H1 (cell line): ENCODE results near the gene PRDM15. TPM values are rescaled to one million over a fixed set of nuclear protein-coding genes. Genes with fewer than 3 reads are reported as not detected.
A peak's percentile ranks its signal among the peaks of the same experiment; 100 is the strongest.

Source experiments
- CTCF ChIA-PET: fragments of 300-600 bp; sonication (Branson Sonifier 250); formaldehyde crosslinking; loops from one replicate; lab custom pipeline; 2021; ENCODE audit not compliant: partially characterized antibody; lab: Charles Lee
- POLR2A ChIA-PET: fragments of 300-600 bp; sonication (Branson Sonifier 250); formaldehyde crosslinking; loops from one replicate; lab custom pipeline; 2021; ENCODE audit warnings: inconsistent platforms; ENCODE audit not compliant: partially characterized antibody; lab: Charles Lee
- DNase-seq, 2 experiments: peaks; one replicate each; pipeline versions ENCODE4 v3.0.0 to v3.0.0-alpha.2; 2010 to 2022; ENCODE audit warnings: low spot score in 2 of 2, low read depth in 1 of 2, mixed read lengths in 1 of 2
- FAIRE-seq: peaks from 2 replicates; lab custom pipeline; 2011; peaks lifted over from hg19 to GRCh38; lab: Jason Lieb, UNC
- H2AFZ ChIP-seq: 2 replicates; pipeline ENCODE4 v1.8.1; 2012; ENCODE audit warnings: low read length, inconsistent platforms
- H2AK5ac ChIP-seq: 2 replicates; pipeline ENCODE4 v1.6.1; 2013; ENCODE audit warnings: low read depth, low read length
- H2BK120ac ChIP-seq: replicated peaks from 2 replicates; pipeline ENCODE3; 2013; ENCODE audit warnings: low read depth, low read length, inconsistent platforms
- H2BK12ac ChIP-seq: 2 replicates; pipeline ENCODE4 v1.6.1; 2013; ENCODE audit warnings: low read depth, low read length
- H2BK15ac ChIP-seq: 2 replicates; pipeline ENCODE4 v1.6.1; 2013; ENCODE audit warnings: low read length
- H2BK20ac ChIP-seq: 2 replicates; pipeline ENCODE4 v1.6.1; 2013; ENCODE audit warnings: low read length
- H2BK5ac ChIP-seq: 2 replicates; pipeline ENCODE4 v1.6.1; 2013; ENCODE audit warnings: low read depth, low read length
- H3K14ac ChIP-seq: 2 replicates; pipeline ENCODE4 v1.6.1; 2013; ENCODE audit warnings: inconsistent platforms; ENCODE audit not compliant: insufficient read length
- H3K18ac ChIP-seq: 2 replicates; pipeline ENCODE4 v1.6.1; 2013; ENCODE audit warnings: low read length; ENCODE audit errors: extremely low read depth
- H3K23ac ChIP-seq: 2 replicates; pipeline ENCODE4 v1.6.1; 2013; ENCODE audit warnings: inconsistent platforms; ENCODE audit not compliant: insufficient read length
- H3K23me2 ChIP-seq: 2 replicates; pipeline ENCODE4 v1.6.1; 2013; ENCODE audit warnings: low read depth, low read length
- H3K27ac ChIP-seq: 2 replicates; pipeline ENCODE4 v1.6.1; 2011; ENCODE audit warnings: low read depth, low read length, inconsistent platforms
- H3K27me3 ChIP-seq, 4 experiments: replicated peaks in 1 of 4; 1 replicate in 1 of 4; 2 replicates in 3 of 4; pipeline versions ENCODE4 v1.6.1 to v1.8.1; 2011 to 2013; ENCODE audit warnings: low read length in 3 of 4, mild to moderate bottlenecking in 3 of 4, inconsistent platforms in 2 of 4, mixed read lengths in 2 of 4, moderate library complexity in 1 of 4; ENCODE audit not compliant: control insufficient read depth in 3 of 4, insufficient read depth in 3 of 4; ENCODE audit errors: extremely low read depth in 1 of 4
- H3K36me3 ChIP-seq, 4 experiments: 2 replicates each; pipeline versions ENCODE4 v1.6.1 to v1.8.1; 2011 to 2013; ENCODE audit warnings: mild to moderate bottlenecking in 4 of 4, low read length in 3 of 4, moderate library complexity in 2 of 4, control low read depth in 1 of 4, inconsistent platforms in 1 of 4; ENCODE audit not compliant: insufficient read depth in 4 of 4, control insufficient read depth in 2 of 4
- H3K4ac ChIP-seq: replicated peaks from 2 replicates; pipeline ENCODE3; 2013; ENCODE audit warnings: low read length, low read depth, mixed read lengths, inconsistent platforms; ENCODE audit not compliant: insufficient read length
- H3K4me1 ChIP-seq, 4 experiments: replicated peaks in 1 of 4; 1 replicate in 1 of 4; 2 replicates in 3 of 4; pipeline versions ENCODE4 v1.6.1 to v1.8.1; 2011 to 2013; ENCODE audit warnings: low read length in 3 of 4, inconsistent platforms in 2 of 4, mixed read lengths in 1 of 4; ENCODE audit not compliant: insufficient read depth in 4 of 4, control insufficient read depth in 3 of 4
- H3K4me2 ChIP-seq, 2 experiments: 2 replicates each; pipeline versions ENCODE4 v1.6.1 to v1.8.1; 2011 to 2013; ENCODE audit warnings: low read depth in 2 of 2, low read length in 2 of 2, control low read depth in 1 of 2, inconsistent platforms in 1 of 2, mild to moderate bottlenecking in 1 of 2; ENCODE audit not compliant: insufficient read depth in 1 of 2
- H3K4me3 ChIP-seq, 4 experiments: fragments of 200-600, 300-600 bp in 1 of 4; sonication (generic), shearing (Covaris generic), sonication (Bioruptor Twin) in 1 of 4; 2 replicates each; pipeline versions ENCODE4 v1.5.1 to v1.8.1; 2011 to 2016; ENCODE audit warnings: low read length in 4 of 4, low read depth in 3 of 4, control low read depth in 2 of 4, inconsistent platforms in 2 of 4, mild to moderate bottlenecking in 2 of 4, mixed read lengths in 1 of 4, moderate library complexity in 1 of 4; ENCODE audit not compliant: insufficient read depth in 2 of 4; ENCODE audit errors: extremely low read depth in 1 of 4
- H3K56ac ChIP-seq: replicated peaks from 2 replicates; pipeline ENCODE3; 2013; ENCODE audit warnings: low read depth, mild to moderate bottlenecking, mixed read lengths, low read length, inconsistent platforms; ENCODE audit not compliant: insufficient read length
- H3K79me1 ChIP-seq: 2 replicates; pipeline ENCODE4 v1.6.1; 2013; ENCODE audit warnings: low read depth, low read length, control low read depth
- H3K79me2 ChIP-seq, 2 experiments: 2 replicates each; pipeline versions ENCODE4 v1.6.1 to v1.8.1; 2012 to 2013; ENCODE audit warnings: low read length in 2 of 2, mild to moderate bottlenecking in 2 of 2, inconsistent platforms in 1 of 2; ENCODE audit not compliant: insufficient read depth in 2 of 2, control insufficient read depth in 1 of 2
- H3K9ac ChIP-seq, 4 experiments: replicated peaks in 1 of 4; 1 replicate in 1 of 4; 2 replicates in 3 of 4; pipeline versions ENCODE4 v1.6.1 to v1.8.1; 2011 to 2013; ENCODE audit warnings: low read depth in 3 of 4, low read length in 3 of 4, control low read depth in 2 of 4, mild to moderate bottlenecking in 2 of 4, moderate library complexity in 2 of 4, inconsistent platforms in 1 of 4; ENCODE audit errors: extremely low read depth in 1 of 4
- H3K9me3 ChIP-seq, 2 experiments: 2 replicates each; pipeline versions ENCODE4 v1.6.1 to v1.8.1; 2012 to 2013; ENCODE audit warnings: mild to moderate bottlenecking in 2 of 2, moderate library complexity in 2 of 2, control low read depth in 1 of 2, inconsistent platforms in 1 of 2, low read depth in 1 of 2, low read length in 1 of 2, mixed read lengths in 1 of 2; ENCODE audit not compliant: insufficient read depth in 2 of 2
- H4K20me1 ChIP-seq, 2 experiments: replicated peaks in 1 of 2; 2 replicates each; pipeline versions ENCODE3 to v1.8.1; 2011 to 2013; ENCODE audit warnings: inconsistent platforms in 2 of 2, low read length in 2 of 2, mild to moderate bottlenecking in 1 of 2; ENCODE audit not compliant: insufficient read depth in 2 of 2, control insufficient read depth in 1 of 2
- H4K5ac ChIP-seq: 2 replicates; pipeline ENCODE4 v1.6.1; 2013; ENCODE audit warnings: low read length, low read depth, mixed read lengths, inconsistent platforms; ENCODE audit not compliant: insufficient read length
- H4K8ac ChIP-seq: 2 replicates; pipeline ENCODE4 v1.8.0; 2013; ENCODE audit warnings: mild to moderate bottlenecking, moderate library complexity, low read length, inconsistent platforms; ENCODE audit not compliant: insufficient read depth; ENCODE audit errors: extremely low read depth
- H4K91ac ChIP-seq: replicated peaks from 2 replicates; pipeline ENCODE3; 2013; ENCODE audit warnings: low read length, mixed read lengths, inconsistent platforms; ENCODE audit not compliant: insufficient read length
- ASH2L ChIP-seq: fragments of 200-600, 300-600 bp; sonication (generic); IDR thresholded peaks from one replicate; pipeline ENCODE4 v1.7.1; 2017; ENCODE audit warnings: low read length
- CTBP2 ChIP-seq: IDR thresholded peaks from 2 replicates; pipeline ENCODE4 v1.7.0; 2011; ENCODE audit warnings: borderline replicate concordance, mild to moderate bottlenecking, moderate library complexity, mixed read lengths, low read length; ENCODE audit not compliant: insufficient read depth, insufficient read length
- EZH2 ChIP-seq: fragments of 200-600 bp; sonication (generic); IDR thresholded peaks from 2 replicates; pipeline ENCODE4 v1.7.1; 2012; ENCODE audit warnings: low read depth, mild to moderate bottlenecking, moderate library complexity, low read length, inconsistent platforms; ENCODE audit not compliant: severe bottlenecking
- GABPA ChIP-seq: IDR thresholded peaks from 2 replicates; pipeline ENCODE4 v1.6.1; 2011; ENCODE audit warnings: mild to moderate bottlenecking, low read length, moderate library complexity, borderline replicate concordance; ENCODE audit not compliant: insufficient read depth
- KDM1A ChIP-seq: fragments of 200-600, 300-600 bp; sonication (generic); IDR thresholded peaks from 2 replicates; pipeline ENCODE4 v1.7.1; 2016; ENCODE audit warnings: mild to moderate bottlenecking, low read length, borderline replicate concordance
- RBBP5 ChIP-seq: IDR thresholded peaks from 2 replicates; pipeline ENCODE4 v1.7.1; 2012; ENCODE audit warnings: low read depth, mild to moderate bottlenecking, inconsistent platforms, low read length, moderate library complexity, borderline replicate concordance
- SRF ChIP-seq: IDR thresholded peaks from 2 replicates; pipeline ENCODE4 v1.6.1; 2011; ENCODE audit warnings: mild to moderate bottlenecking, low read depth, low read length, moderate library complexity
- TEAD4 ChIP-seq: IDR thresholded peaks from 2 replicates; pipeline ENCODE4 v1.6.1; 2012; ENCODE audit warnings: low read depth, low read length, inconsistent platforms, mixed read lengths
- WGBS, 2 experiments: shearing (Covaris generic) in 1 of 2; methylation state at CpG; one replicate each; pipeline versions ENCODE4 v1.1.6 to v1.1.7; 2013 to 2015; ENCODE audit warnings: low lambda C conversion rate in 2 of 2, mixed read lengths in 2 of 2, inconsistent platforms in 1 of 2, low coverage in 1 of 2, missing lambda C conversion rate in 1 of 2; ENCODE audit not compliant: insufficient replicate concordance in 2 of 2, insufficient coverage in 1 of 2, insufficient read length in 1 of 2; ENCODE audit errors: extremely low coverage in 1 of 2, missing lambda C conversion rate in 1 of 2; 5-methylcytosine and 5-hydroxymethylcytosine counted together
- polyA plus RNA-seq, 7 experiments: library from polyadenylated mRNA; depleted of rRNA in 3 of 7; stranded (reverse) in 5 of 7; unstranded in 2 of 7; fragments of >200 nt in 5 of 7; fragments of 200-250 nt in 2 of 7; gene quantifications; 1 replicate in 5 of 7; 2 replicates in 1 of 7; 4 replicates in 1 of 7; pipeline versions ENCODE4 v1.2.1 to v1.2.3, GENCODE V29; 2011 to 2013; ENCODE audit warnings: missing spikeins in 2 of 7, mixed read lengths in 2 of 7
- total RNA-seq: library from RNA; stranded (reverse); fragmentation: NEBNext Ultra II Directional; extraction: Animal tissue kit (Norgen Biotek cat#: 25700); gene quantifications from 2 replicates; pipeline ENCODE4 v1.2.1, GENCODE V29; 2021
- TF ChIP-seq, protein P1 (sequence below): IDR thresholded peaks from 2 replicates; pipeline ENCODE4 v1.6.1; 2011; ENCODE audit warnings: low read depth, mild to moderate bottlenecking, low read length; ENCODE audit not compliant: insufficient read depth

Gene PRDM15
- total and polyA plus RNA-seq, 2 of the 8 experiments (the other 6 are each of a cell fraction or from before 2014, with no cell fraction given), result 9.7 to 10.5 TPM

DNA sequence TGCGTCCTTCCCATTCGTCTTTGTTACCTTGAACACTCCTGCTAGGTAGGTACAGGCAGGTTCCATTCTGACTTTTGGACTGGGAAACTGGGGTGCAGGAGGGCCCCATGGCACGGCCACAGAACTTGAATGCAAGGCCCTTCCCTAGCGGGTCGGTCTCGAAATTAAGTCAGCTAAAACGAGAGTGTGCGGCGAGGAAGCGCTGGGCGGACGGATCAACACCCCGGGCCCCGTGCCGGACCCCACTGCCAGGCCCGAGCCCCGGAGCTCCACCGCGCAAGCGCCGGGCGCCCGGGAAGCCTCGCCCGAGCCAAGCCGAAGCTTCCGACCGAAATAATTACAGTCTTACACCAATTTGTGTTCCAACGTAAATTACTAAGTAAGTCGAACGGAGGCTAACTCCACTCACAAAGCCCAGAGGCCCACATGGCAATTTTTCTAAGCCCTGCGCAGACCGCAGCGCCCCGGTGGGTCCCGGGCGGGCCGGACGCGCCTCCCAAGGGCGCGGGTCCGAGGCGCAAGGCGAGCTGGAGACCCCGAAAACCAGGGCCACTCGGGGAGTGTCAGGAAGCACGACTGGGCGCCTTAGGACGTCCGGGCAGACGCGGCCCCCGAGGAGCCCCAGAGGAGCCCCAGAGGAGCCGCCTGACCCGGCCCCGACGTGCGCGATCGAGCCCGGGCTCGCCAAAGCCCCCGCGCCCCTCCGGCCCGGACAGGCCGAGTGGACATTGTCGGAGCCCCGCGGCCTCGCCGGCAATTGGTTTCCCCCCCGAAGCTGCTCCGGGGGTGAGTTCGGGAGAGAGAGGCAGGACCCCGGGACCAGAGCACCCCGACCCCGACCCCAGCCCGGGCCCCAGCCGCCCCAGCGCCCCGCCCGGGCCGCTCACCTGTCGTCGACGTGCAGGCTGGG, 112.9 kb downstream of the PRDM15 start:
- Histone ChIP-seq H3K79me1 (no peaks in the 10 kb centered on the region), H3K36me3 (no peaks in the 10 kb centered on the region), H3K23ac (no peak overlapping the region), H2BK15ac (no peak overlapping the region; the same call in 1 of the 2 replicates), H3K27ac (no peak overlapping the region), H4K91ac (no peak overlapping the region), H2AK5ac (no peak overlapping the region), H4K8ac (no peak overlapping the region), H3K4ac (no peak overlapping the region), H2BK5ac (no peak overlapping the region; the same call in 1 of the 2 replicates), H3K4me3 (peak overlapping the region; percentile 37 to 73 (median 45)), H3K4me2 (peak overlapping the region; percentile 78 to 94), H3K79me2 (peaks cover 0 to 20% of the 10 kb centered on the region in 2 experiments; a peak in 2 of 4 replicates), H3K4me1 (peaks cover 21 to 47% (median 34%) of the 10 kb centered on the region in 4 experiments), H3K14ac (no peak overlapping the region), H2BK120ac (no peak overlapping the region), H3K23me2 (peaks cover 28% of the 10 kb centered on the region), H2AFZ (no peak overlapping the region), H2BK12ac (no peak overlapping the region), H3K56ac (no peak overlapping the region), H4K20me1 (peaks cover 5 to 10% of the 10 kb centered on the region in 2 experiments), H2BK20ac (peak overlapping the region; percentile 86; the same call in 1 of the 2 replicates), H4K5ac (no peak overlapping the region), H3K18ac (peak overlapping the region; percentile 28; the same call in 1 of the 2 replicates), H3K9ac (peak overlapping the region in 3 of 4 experiments; percentile 20 to 34 (median 24); a peak in 4 of 7 replicates), H3K27me3 (peaks cover 31 to 91% (median 83%) of the 10 kb centered on the region in 4 experiments), H3K9me3 (no peaks in the 10 kb centered on the region)
- WGBS, 2 experiments, result 2% methylated on average over 49 of the region's 88 CpGs; no CpG with 5 or more reads in 1 of the 2 experiments
- ChIA-PET POLR2A (interaction anchor here (1.0 to 3.1 kb wide), 4 partner anchors 11 to 98 kb away, joined by 3 to 10 read pairs (median 4); no protein-coding TSS in a partner anchor), CTCF (interaction anchor here (1.4 to 9.1 kb wide), 4 partner anchors 8 to 154 kb away, joined by 4 to 71 read pairs (median 23); no protein-coding TSS in a partner anchor)
- DNase-seq (peak in 1 of 2 experiments; percentile 75), FAIRE-seq (no peak)
- TF ChIP-seq KDM1A (0 out of 2 replicates have a peak, but pooled peaks have one; percentile 9), SRF (no peak), ASH2L (no peak), TEAD4 (no peak), CTBP2 (no peak), RBBP5 (no peak; the same call in 1 of the 2 replicates), GABPA (0 out of 2 replicates have a peak, but pooled peaks have one; percentile 37), EZH2 (peak; percentile 75)
- TF ChIP-seq, protein P1, sequence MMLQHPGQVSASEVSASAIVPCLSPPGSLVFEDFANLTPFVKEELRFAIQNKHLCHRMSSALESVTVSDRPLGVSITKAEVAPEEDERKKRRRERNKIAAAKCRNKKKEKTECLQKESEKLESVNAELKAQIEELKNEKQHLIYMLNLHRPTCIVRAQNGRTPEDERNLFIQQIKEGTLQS, result no peak
